HCT116 (cell line): Measurements from ENCODE around the gene ZNF605. TPM values are rescaled to one million over a fixed set of nuclear protein-coding genes. Genes with fewer than 3 reads are reported as not detected.

Experiments used
- ATAC-seq: fragments of 200-7000 bp; cut with Tn5 transposase; 2 replicates; pipeline ENCODE4 v1.9.1; 2020; ENCODE audit warnings: mild to moderate bottlenecking, moderate library complexity
- BruUV-seq: library from RNA; stranded (reverse); fragments of 400-500 nt; replicated peaks from 2 replicates; lab custom pipeline; 2021; lab: Mats Ljungman, UMichigan
- CTCF ChIA-PET: fragments of 300-600 bp; sonication (Branson Sonifier 250); formaldehyde crosslinking; loops from one replicate; lab custom pipeline; 2021; ENCODE audit warnings: antibody characterized with exemption; lab: Charles Lee
- POLR2A ChIA-PET: fragments of 300-600, 350-600 bp; sonication (Branson Sonifier 250); formaldehyde crosslinking; loops from one replicate; lab custom pipeline; 2021; ENCODE audit warnings: antibody characterized with exemption; lab: Charles Lee
- RAD21 ChIA-PET, 2 experiments: fragments of 300-600 bp; sonication (Branson Sonifier 250); formaldehyde crosslinking; loops; one replicate each; lab custom pipeline; 2023; ENCODE audit warnings: low total read pairs in 2 of 2; ENCODE audit not compliant: uncharacterized antibody in 2 of 2, unreplicated experiment in 2 of 2, low non-redundant PET in 1 of 2; lab: Charles Lee
- DNase-seq: peaks from one replicate; pipeline ENCODE4 v3.0.0-alpha.2; 2010; ENCODE audit warnings: low read depth, low spot score
- H2AFZ ChIP-seq: fragments of 200-600 bp; shearing (Covaris generic), sonication (generic); 2 replicates; pipeline ENCODE4 v1.6.1; 2017; ENCODE audit warnings: low read depth, mixed run types, mixed read lengths, antibody characterized with exemption, low read length; ENCODE audit not compliant: poor library complexity, severe bottlenecking
- H3K27ac ChIP-seq: 2 replicates; pipeline ENCODE4 v1.5.1; 2012; ENCODE audit warnings: low read depth, low read length
- H3K27me3 ChIP-seq: fragments of 200-600 bp; sonication (generic); 2 replicates; pipeline ENCODE4 v1.6.1; 2016; ENCODE audit warnings: mixed run types, low read length, mixed read lengths; ENCODE audit not compliant: insufficient read depth
- H3K36me3 ChIP-seq, 2 experiments: fragments of 200-500 bp in 1 of 2; fragments of 200-600 bp in 1 of 2; sonication (Bioruptor generic) in 1 of 2; sonication (generic) in 1 of 2; 2 replicates each; pipeline versions ENCODE4 v1.5.1 to v1.6.1; 2014 to 2016; ENCODE audit warnings: low read length in 2 of 2, inconsistent platforms in 1 of 2, mixed read lengths in 1 of 2, mixed run types in 1 of 2; ENCODE audit not compliant: insufficient read depth in 2 of 2, control insufficient read depth in 1 of 2
- H3K4me1 ChIP-seq, 2 experiments: fragments of 200-600 bp in 1 of 2; sonication (generic) in 1 of 2; 2 replicates each; pipeline versions ENCODE4 v1.5.1 to v1.6.1; 2012 to 2017; ENCODE audit warnings: low read length in 2 of 2, inconsistent platforms in 1 of 2, mild to moderate bottlenecking in 1 of 2, mixed read lengths in 1 of 2, mixed run types in 1 of 2, moderate library complexity in 1 of 2; ENCODE audit not compliant: insufficient read depth in 2 of 2, control insufficient read depth in 1 of 2
- H3K4me2 ChIP-seq: fragments of 200-600 bp; sonication (generic); 2 replicates; pipeline ENCODE4 v1.6.1; 2017; ENCODE audit warnings: mixed run types, low read length, mixed read lengths
- H3K4me3 ChIP-seq, 2 experiments: fragments of 200-600 bp in 1 of 2; sonication (generic) in 1 of 2; replicated peaks in 1 of 2; 2 replicates each; pipeline ENCODE4 v1.5.1; 2011 to 2016; ENCODE audit warnings: low read length in 2 of 2, control low read depth in 1 of 2, low read depth in 1 of 2, mild to moderate bottlenecking in 1 of 2, mixed read lengths in 1 of 2, mixed run types in 1 of 2
- H3K79me2 ChIP-seq: fragments of 200-600 bp; sonication (generic); 2 replicates; pipeline ENCODE4 v1.6.1; 2017; ENCODE audit warnings: mild to moderate bottlenecking, mixed run types, low read length, moderate library complexity, mixed read lengths; ENCODE audit not compliant: insufficient read depth
- H3K9ac ChIP-seq: fragments of 200-600 bp; sonication (generic); 2 replicates; pipeline ENCODE4 v1.6.1; 2016; ENCODE audit warnings: low read length, mixed read lengths
- H3K9me2 ChIP-seq: fragments of 200-600 bp; sonication (generic), shearing (Covaris generic); 2 replicates; pipeline ENCODE4 v1.6.1; 2017; ENCODE audit warnings: mixed run types, mild to moderate bottlenecking, moderate library complexity; ENCODE audit not compliant: insufficient read depth
- H3K9me3 ChIP-seq, 2 experiments: fragments of 200-500 bp in 1 of 2; fragments of 200-600 bp in 1 of 2; sonication (Bioruptor generic) in 1 of 2; sonication (generic) in 1 of 2; 2 replicates each; pipeline ENCODE4 v1.6.1; 2014 to 2017; ENCODE audit warnings: low read length in 2 of 2, mixed read lengths in 2 of 2, inconsistent platforms in 1 of 2, low read depth in 1 of 2, mild to moderate bottlenecking in 1 of 2, mixed run types in 1 of 2, moderate library complexity in 1 of 2; ENCODE audit not compliant: control insufficient read depth in 1 of 2, insufficient read depth in 1 of 2
- H4K20me1 ChIP-seq: fragments of 200-600 bp; sonication (generic), shearing (Covaris generic); 2 replicates; pipeline ENCODE4 v1.6.1; 2017; ENCODE audit warnings: mixed run types, mild to moderate bottlenecking, moderate library complexity; ENCODE audit not compliant: insufficient read depth
- CBX3 ChIP-seq: IDR thresholded peaks from 2 replicates; pipeline ENCODE4 v1.6.1; 2012; ENCODE audit warnings: low read depth
- ELF1 ChIP-seq: IDR thresholded peaks from 2 replicates; pipeline ENCODE4 v1.6.1; 2012; ENCODE audit warnings: low read depth, borderline replicate concordance
- EZH2phosphoT487 ChIP-seq: fragments of 200-600 bp; IDR thresholded peaks from 2 replicates; pipeline ENCODE4 v1.6.1; 2018; ENCODE audit warnings: antibody characterized with exemption, borderline replicate concordance
- FOSL1 ChIP-seq: IDR thresholded peaks from 2 replicates; pipeline ENCODE4 v1.6.1; 2012; ENCODE audit warnings: low read depth
- POLR2A ChIP-seq: IDR thresholded peaks from 2 replicates; pipeline ENCODE4 v1.7.0; 2011; ENCODE audit warnings: borderline replicate concordance; ENCODE audit not compliant: insufficient read depth, insufficient read length; ENCODE audit errors: extremely low read depth
- SIN3A ChIP-seq: IDR thresholded peaks from 2 replicates; pipeline ENCODE4 v1.6.1; 2012; ENCODE audit warnings: low read depth
- SRF ChIP-seq: IDR thresholded peaks from 2 replicates; pipeline ENCODE4 v1.6.1; 2012; ENCODE audit warnings: low read depth
- YY1 ChIP-seq: IDR thresholded peaks from 2 replicates; pipeline ENCODE4 v1.6.1; 2011; ENCODE audit warnings: low read length, low read depth, moderate library complexity, mild to moderate bottlenecking; ENCODE audit not compliant: insufficient replicate concordance; ENCODE audit errors: extremely low read depth
- ZFX ChIP-seq: fragments of 450-650 bp; IDR thresholded peaks from 2 replicates; pipeline ENCODE4 v1.6.1; 2017
- ZNF274 ChIP-seq: fragments of 200-500 bp; sonication (Bioruptor generic); IDR thresholded peaks from 2 replicates; pipeline ENCODE4 v1.6.1; 2014; ENCODE audit warnings: mild to moderate bottlenecking, low read depth, low read length, inconsistent platforms
- intact Hi-C: fragments of 100-400 bp; cut with micrococcal nuclease; formaldehyde crosslinking; loops from 2 replicates; pipeline ENCODE4 v1.10.0; 2022
- total RNA-seq: library from RNA; stranded (reverse); gene quantifications from one replicate; pipeline ENCODE4 v1.2.1, GENCODE V29; 2021; ENCODE audit not compliant: unreplicated experiment
- TF ChIP-seq, protein P1 (sequence below): IDR thresholded peaks from 2 replicates; pipeline ENCODE4 v1.6.1; 2011; ENCODE audit warnings: mild to moderate bottlenecking, low read length, moderate library complexity; ENCODE audit not compliant: insufficient replicate concordance; ENCODE audit errors: extremely low read depth
- TF ChIP-seq, protein P2 (sequence below), 3 experiments: fragments of 200-600 bp in 1 of 3; sonication (generic) in 1 of 3; IDR thresholded peaks in 2 of 3; conservative IDR thresholded peaks in 1 of 3; 2 replicates each; pipeline ENCODE4 v1.5.1; 2012 to 2017; ENCODE audit warnings: low read depth in 2 of 3, low read length in 2 of 3, antibody characterized with exemption in 1 of 3, borderline replicate concordance in 1 of 3, control low read depth in 1 of 3, mild to moderate bottlenecking in 1 of 3, mixed read lengths in 1 of 3, mixed run types in 1 of 3, moderate library complexity in 1 of 3; ENCODE audit not compliant: insufficient read depth in 1 of 3

The ZNF605 gene
- total RNA-seq, 1 experiment from 2014 or later, result 0.02 TPM

GRCh38 chr12:132887513-132888351 lies 68.4 kb downstream of the ZNF605 start, which contains the start of gene CHFR:
Gene CHFR, minus strand, starts transcription at chr12:132887605. Its CDS starts 277 bp downstream, at chr12:132887328.
- Histone ChIP-seq H3K4me3 (no peak within 1 kb of the TSS), H2AFZ (no peak within 1 kb of the TSS), H3K9me3 (peaks cover 3% of the 10 kb centered on the region in 2 experiments; a peak in 1 of 4 replicates), H3K4me1 (no peaks in the 10 kb centered on the region), H3K4me2 (no peak within 1 kb of the TSS), H3K79me2 (no peaks in the 10 kb centered on the region), H3K27me3 (no peaks in the 10 kb centered on the region), H3K27ac (no peak within 1 kb of the TSS), H4K20me1 (no peaks in the 10 kb centered on the region), H3K9ac (no peak within 1 kb of the TSS), H3K36me3 (no peaks in the 10 kb centered on the region), H3K9me2 (no peaks in the 10 kb centered on the region)
- TF ChIP-seq SIN3A (no peak), FOSL1 (no peak), EZH2phosphoT487 (no peak), YY1 (no peak), ELF1 (no peak), CBX3 (no peak)
- RAD21 ChIA-PET, result no interaction called here
- intact Hi-C loops, result no loop called here
- POLR2A ChIA-PET, result no interaction called here
- DNase-seq (no peak), ATAC-seq (no peak)
- no TSS peak for BruUV-seq
- CTCF ChIA-PET, result no interaction called here

DNA sequence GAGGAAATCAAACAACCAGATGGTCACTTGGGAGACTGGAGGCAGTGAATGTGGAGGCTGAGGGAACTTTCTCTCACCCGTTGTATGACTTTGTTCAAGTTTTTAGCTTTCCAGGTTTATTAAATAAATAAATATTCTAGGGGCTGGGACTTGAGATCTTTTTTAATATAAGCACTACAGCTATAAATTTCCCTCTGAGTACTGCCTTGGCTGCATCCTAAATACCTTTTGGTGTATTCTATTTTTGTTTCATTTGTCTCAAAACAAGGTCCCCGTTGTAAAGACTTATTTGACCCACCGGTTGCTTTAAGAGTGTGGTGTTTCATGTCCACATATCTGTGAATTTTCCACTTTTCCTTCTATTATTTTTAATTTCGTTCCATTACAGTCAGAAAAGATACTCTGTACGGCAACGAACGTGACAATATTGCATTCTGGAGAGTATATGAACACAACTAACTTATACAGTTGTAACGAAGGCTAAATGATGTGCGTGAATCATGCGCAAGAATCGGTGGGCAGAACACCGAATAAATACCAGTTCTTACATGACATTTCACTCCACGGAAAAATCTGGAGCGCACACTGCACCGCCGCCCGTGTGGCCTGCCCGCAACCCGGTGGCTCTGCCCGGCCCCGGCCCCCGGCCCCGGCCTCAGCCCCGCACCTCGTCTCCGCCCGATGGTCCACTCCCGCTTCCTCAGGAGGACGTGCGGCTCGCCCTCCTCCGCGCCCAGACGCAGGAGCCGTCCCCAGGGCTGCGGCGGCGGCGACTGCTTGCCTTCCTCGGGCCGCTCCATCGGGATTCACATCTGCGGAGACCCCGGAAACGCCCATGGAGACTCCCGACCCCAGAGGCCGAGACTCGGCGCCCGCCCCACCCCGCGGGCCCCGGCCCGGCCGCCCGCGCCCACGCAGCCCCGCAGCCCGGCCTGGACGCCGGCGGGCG lies 69.3 kb downstream of the ZNF605 start:
- Histone ChIP-seq H3K4me1 (no peaks in the 10 kb centered on the region), H4K20me1 (no peaks in the 10 kb centered on the region), H3K9me2 (no peaks in the 10 kb centered on the region), H2AFZ (no peak overlapping the region), H3K4me3 (no peak overlapping the region), H3K79me2 (no peaks in the 10 kb centered on the region), H3K4me2 (no peak overlapping the region), H3K27me3 (no peaks in the 10 kb centered on the region), H3K9ac (no peak overlapping the region), H3K36me3 (no peaks in the 10 kb centered on the region), H3K9me3 (peaks cover 3% of the 10 kb centered on the region in 2 experiments; a peak in 1 of 4 replicates), H3K27ac (no peak overlapping the region)
- ChIA-PET POLR2A (no interaction called here), CTCF (no interaction called here), RAD21 (no interaction called here)
- no peak for DNase-seq
- no TSS peak for BruUV-seq
- intact Hi-C loops, result no loop called here
- no peak for ATAC-seq
- TF ChIP-seq, protein P1, sequence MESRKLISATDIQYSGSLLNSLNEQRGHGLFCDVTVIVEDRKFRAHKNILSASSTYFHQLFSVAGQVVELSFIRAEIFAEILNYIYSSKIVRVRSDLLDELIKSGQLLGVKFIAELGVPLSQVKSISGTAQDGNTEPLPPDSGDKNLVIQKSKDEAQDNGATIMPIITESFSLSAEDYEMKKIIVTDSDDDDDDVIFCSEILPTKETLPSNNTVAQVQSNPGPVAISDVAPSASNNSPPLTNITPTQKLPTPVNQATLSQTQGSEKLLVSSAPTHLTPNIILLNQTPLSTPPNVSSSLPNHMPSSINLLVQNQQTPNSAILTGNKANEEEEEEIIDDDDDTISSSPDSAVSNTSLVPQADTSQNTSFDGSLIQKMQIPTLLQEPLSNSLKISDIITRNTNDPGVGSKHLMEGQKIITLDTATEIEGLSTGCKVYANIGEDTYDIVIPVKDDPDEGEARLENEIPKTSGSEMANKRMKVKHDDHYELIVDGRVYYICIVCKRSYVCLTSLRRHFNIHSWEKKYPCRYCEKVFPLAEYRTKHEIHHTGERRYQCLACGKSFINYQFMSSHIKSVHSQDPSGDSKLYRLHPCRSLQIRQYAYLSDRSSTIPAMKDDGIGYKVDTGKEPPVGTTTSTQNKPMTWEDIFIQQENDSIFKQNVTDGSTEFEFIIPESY, result no peak
- no peak for TF ChIP-seq POLR2A
- no peak for TF ChIP-seq ZFX
- TF ChIP-seq ZNF274, result no peak
- TF ChIP-seq, protein P2, sequence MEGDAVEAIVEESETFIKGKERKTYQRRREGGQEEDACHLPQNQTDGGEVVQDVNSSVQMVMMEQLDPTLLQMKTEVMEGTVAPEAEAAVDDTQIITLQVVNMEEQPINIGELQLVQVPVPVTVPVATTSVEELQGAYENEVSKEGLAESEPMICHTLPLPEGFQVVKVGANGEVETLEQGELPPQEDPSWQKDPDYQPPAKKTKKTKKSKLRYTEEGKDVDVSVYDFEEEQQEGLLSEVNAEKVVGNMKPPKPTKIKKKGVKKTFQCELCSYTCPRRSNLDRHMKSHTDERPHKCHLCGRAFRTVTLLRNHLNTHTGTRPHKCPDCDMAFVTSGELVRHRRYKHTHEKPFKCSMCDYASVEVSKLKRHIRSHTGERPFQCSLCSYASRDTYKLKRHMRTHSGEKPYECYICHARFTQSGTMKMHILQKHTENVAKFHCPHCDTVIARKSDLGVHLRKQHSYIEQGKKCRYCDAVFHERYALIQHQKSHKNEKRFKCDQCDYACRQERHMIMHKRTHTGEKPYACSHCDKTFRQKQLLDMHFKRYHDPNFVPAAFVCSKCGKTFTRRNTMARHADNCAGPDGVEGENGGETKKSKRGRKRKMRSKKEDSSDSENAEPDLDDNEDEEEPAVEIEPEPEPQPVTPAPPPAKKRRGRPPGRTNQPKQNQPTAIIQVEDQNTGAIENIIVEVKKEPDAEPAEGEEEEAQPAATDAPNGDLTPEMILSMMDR (IDR thresholded peaks at IDR 0.05 in 2 of 3, conservative IDR thresholded peaks at IDR 0.05 in 1 of 3; ENCODE audit: borderline replicate concordance in 1 of 3, insufficient read depth in 1 of 3, low read depth in 2 of 3, low read length in 2 of 3), result no peak
- TF ChIP-seq ELF1, result no peak
- no peak for TF ChIP-seq SRF
- TF ChIP-seq YY1, result no peak
